HG03354 (cell line): ENCODE measurements around the gene KIF16B.
A peak's percentile ranks its signal among the peaks of the same experiment; 100 is the strongest.

ENCODE experiments used
- ATAC-seq: cut with Tn5 transposase; IDR thresholded peaks from one replicate; pipeline ENCODE4 v1.9.1; 2021; ENCODE audit warnings: mild to moderate bottlenecking; ENCODE audit not compliant: unreplicated experiment, poor library complexity, severe bottlenecking

Gene KIF16B

GRCh38 chr20:16490696-16491095 is 82.6 kb downstream of the KIF16B start:
- ATAC-seq = no peak

GRCh38 chr20:16488616-16489015 is 84.6 kb downstream of the KIF16B start:
- no peak for ATAC-seq

GRCh38 chr20:16488086-16488485 is 85.2 kb downstream of the KIF16B start:
- no peak for ATAC-seq

GRCh38 chr20:16486532-16486931 is 86.7 kb downstream of the KIF16B start:
- ATAC-seq = no peak

- no peak for ATAC-seq
These were observed 87.8 kb downstream of the KIF16B start for GRCh38 chr20:16485401-16485800.

- ATAC-seq = no peak
These were observed 90.2 kb downstream of the KIF16B start for GRCh38 chr20:16483024-16483423.

- ATAC-seq = no peak
These were observed 91.3 kb downstream of the KIF16B start for GRCh38 chr20:16481977-16482376.

- no peak for ATAC-seq
These were observed 93.6 kb downstream of the KIF16B start for GRCh38 chr20:16479666-16480065.

GRCh38 chr20:16477632-16478031 is 95.6 kb downstream of the KIF16B start:
- ATAC-seq = no peak

- peak; percentile 72 for ATAC-seq
These were observed 97.2 kb downstream of the KIF16B start for GRCh38 chr20:16476032-16476431.

- no peak for ATAC-seq
These were observed 98.0 kb downstream of the KIF16B start for GRCh38 chr20:16475225-16475624.

- no peak for ATAC-seq
These were observed 98.9 kb downstream of the KIF16B start for GRCh38 chr20:16474363-16474762.

- no peak for ATAC-seq
These were observed 101.0 kb downstream of the KIF16B start for GRCh38 chr20:16472045-16472872.

- ATAC-seq = no peak
These were observed 103.8 kb downstream of the KIF16B start for GRCh38 chr20:16469395-16469905.

- no peak for ATAC-seq
These were observed 110.5 kb downstream of the KIF16B start for GRCh38 chr20:16462711-16463110.

GRCh38 chr20:16459019-16459700 is 114.1 kb downstream of the KIF16B start:
- ATAC-seq = no peak

- no peak for ATAC-seq
These were observed 115.7 kb downstream of the KIF16B start for GRCh38 chr20:16457514-16457913.

GRCh38 chr20:16455324-16455723 is 117.9 kb downstream of the KIF16B start:
- ATAC-seq = no peak

- no peak for ATAC-seq
These were observed 121.3 kb downstream of the KIF16B start for GRCh38 chr20:16451982-16452381.

- no peak for ATAC-seq
These were observed 122.2 kb downstream of the KIF16B start for GRCh38 chr20:16451001-16451400.

- ATAC-seq = no peak
These were observed 126.3 kb downstream of the KIF16B start for GRCh38 chr20:16446991-16447390.
